ENCODE data around the gene VSX2. TPM values are rescaled to one million over a fixed set of nuclear protein-coding genes. Genes with fewer than 3 reads are reported as not detected.

The VSX2 gene
- total RNA-seq, 6 experiments from 2014 or later, result not detected

DNA sequence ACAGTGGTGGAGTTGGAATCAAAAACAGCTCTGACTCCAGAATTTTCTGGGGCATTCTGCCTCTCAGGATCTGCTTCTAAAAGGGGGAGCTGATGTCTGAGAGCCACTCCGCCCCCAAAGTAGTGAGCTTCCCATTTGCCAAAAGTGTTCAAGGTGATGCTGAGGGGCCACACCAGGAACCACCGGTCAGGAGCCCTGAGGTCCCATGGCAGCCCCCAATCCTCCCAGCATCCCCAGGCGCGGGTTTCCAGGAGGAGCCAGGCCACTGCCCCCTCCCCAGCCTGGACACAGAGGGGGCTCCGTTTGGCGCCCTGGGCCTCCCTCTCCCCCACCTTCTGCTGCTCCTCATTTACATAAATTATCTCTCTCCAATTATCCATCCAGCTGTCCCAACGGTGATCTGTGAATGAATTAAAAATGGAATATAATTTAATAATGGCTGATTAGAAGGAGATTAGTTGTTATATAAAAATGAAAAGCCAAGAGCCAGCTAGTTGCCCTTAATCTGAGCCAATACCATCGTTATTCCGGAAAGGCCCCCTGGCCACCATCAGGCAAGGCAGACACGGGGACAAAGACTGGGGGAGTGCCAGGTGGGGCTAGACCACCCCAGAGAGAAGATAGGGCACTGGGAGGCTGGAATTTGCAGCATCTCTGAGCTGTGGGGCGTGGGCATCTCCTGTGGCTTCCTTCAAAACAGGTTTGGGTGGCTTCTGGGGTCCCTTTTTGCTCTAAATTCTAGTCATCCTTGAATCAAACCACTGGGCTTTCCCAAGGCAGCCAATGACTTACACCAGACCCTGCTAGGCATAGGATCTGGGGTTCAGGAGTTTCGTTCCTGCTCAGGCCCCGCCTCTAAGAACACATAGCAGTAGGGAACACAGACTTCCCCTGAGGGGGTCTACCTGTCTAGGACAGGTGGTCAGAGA, 19.7 kb upstream of the VSX2 start:
- Mint-ChIP-seq H3K36me3 (ENCODE audit: low read depth) (no peaks in the 10 kb centered on the region), H3K27ac (no peak overlapping the region), H3K4me1 (ENCODE audit: low read depth) (no peaks in the 10 kb centered on the region), H3K9me3 (no peaks in the 10 kb centered on the region), H3K4me3 (no peak overlapping the region), H3K27me3 (ENCODE audit: insufficient read depth) (peaks cover 32% of the 10 kb centered on the region)
- TF ChIP-seq, protein P1, sequence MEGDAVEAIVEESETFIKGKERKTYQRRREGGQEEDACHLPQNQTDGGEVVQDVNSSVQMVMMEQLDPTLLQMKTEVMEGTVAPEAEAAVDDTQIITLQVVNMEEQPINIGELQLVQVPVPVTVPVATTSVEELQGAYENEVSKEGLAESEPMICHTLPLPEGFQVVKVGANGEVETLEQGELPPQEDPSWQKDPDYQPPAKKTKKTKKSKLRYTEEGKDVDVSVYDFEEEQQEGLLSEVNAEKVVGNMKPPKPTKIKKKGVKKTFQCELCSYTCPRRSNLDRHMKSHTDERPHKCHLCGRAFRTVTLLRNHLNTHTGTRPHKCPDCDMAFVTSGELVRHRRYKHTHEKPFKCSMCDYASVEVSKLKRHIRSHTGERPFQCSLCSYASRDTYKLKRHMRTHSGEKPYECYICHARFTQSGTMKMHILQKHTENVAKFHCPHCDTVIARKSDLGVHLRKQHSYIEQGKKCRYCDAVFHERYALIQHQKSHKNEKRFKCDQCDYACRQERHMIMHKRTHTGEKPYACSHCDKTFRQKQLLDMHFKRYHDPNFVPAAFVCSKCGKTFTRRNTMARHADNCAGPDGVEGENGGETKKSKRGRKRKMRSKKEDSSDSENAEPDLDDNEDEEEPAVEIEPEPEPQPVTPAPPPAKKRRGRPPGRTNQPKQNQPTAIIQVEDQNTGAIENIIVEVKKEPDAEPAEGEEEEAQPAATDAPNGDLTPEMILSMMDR (IDR thresholded peaks at IDR 0.05), result no peak
- no peak for DNase-seq

DNA sequence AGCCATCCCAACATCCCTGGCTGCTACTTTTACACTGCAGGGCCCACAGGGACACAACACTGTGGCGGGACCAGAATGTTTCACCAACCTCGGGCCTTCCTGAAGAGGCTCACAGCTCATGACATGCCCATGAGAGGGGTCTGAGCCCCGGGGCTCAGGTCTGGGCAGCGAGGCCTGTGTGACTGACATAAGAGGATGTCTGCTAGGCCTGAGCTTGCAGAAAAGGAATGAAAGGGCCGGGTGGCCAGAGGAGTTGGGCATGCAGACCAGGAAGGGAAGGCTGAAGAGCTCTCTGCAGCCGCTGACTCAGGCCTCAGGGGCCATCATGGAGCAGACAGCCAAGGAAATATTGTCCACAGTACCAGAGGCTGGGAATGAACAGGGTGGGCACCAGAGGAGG, 18.3 kb upstream of the VSX2 start:
- no peaks in the 10 kb centered on the region for H3K36me3 Mint-ChIP-seq (ENCODE audit: low read depth)
- TF ChIP-seq, protein P1 (IDR thresholded peaks at IDR 0.05), result no peak
- H3K4me1 Mint-ChIP-seq (ENCODE audit: low read depth), result no peaks in the 10 kb centered on the region
- no peak overlapping the region for H3K4me3 Mint-ChIP-seq
- DNase-seq, result no peak
- no peak overlapping the region for H3K27ac Mint-ChIP-seq
- H3K27me3 Mint-ChIP-seq (ENCODE audit: insufficient read depth), result peaks cover 32% of the 10 kb centered on the region
- no peaks in the 10 kb centered on the region for H3K9me3 Mint-ChIP-seq

DNA sequence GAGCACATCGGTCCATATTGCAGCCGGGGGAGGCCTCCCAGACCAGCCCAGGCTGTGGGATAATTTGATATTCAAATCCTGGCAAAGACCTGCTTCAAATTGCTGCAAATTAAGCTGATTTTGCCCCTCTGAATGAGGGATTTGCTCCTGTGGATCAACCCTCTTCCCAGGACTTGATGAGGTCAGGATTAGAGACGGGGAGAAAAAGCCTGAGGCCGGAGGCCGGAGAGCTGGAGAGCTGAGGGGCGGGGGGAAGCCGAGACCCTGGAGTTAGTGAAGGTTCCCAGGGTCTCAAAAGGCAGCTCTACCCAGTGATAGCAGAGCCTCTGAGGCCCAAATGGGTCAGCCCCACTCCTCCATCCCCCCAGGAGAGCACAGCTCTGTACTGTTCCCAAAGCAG, 17.5 kb upstream of the VSX2 start:
- Mint-ChIP-seq H3K27ac (no peak overlapping the region), H3K9me3 (no peaks in the 10 kb centered on the region), H3K4me1 (ENCODE audit: low read depth) (no peaks in the 10 kb centered on the region), H3K4me3 (no peak overlapping the region), H3K36me3 (ENCODE audit: low read depth) (no peaks in the 10 kb centered on the region), H3K27me3 (ENCODE audit: insufficient read depth) (peaks cover 31% of the 10 kb centered on the region)
- TF ChIP-seq, protein P1 (IDR thresholded peaks at IDR 0.05), result no peak
- no peak for DNase-seq

DNA sequence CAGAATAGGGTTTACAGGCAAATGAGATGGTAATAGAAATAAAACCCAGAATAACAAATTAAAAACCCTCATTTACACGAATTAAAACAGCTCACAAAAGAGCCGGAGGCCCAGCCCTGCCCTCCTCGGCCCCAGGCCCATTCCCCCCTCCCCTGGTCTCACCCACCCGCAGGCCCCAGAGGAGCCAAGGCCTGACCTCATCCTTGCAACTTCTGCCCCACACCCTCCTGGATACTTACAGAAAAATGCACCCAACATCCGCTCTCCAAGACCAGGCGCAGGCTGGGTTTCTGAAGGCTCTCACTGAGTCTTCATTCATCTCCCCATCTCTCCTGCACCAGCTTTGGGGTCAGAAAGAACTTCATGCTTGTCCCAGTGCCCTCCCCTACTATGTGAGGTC, 16.2 kb upstream of the VSX2 start:
- no peaks in the 10 kb centered on the region for H3K36me3 Mint-ChIP-seq (ENCODE audit: low read depth)
- H3K27me3 Mint-ChIP-seq (ENCODE audit: insufficient read depth), result peaks cover 41% of the 10 kb centered on the region
- no peak overlapping the region for H3K27ac Mint-ChIP-seq
- DNase-seq, result no peak
- no peaks in the 10 kb centered on the region for H3K9me3 Mint-ChIP-seq
- H3K4me3 Mint-ChIP-seq, result no peak overlapping the region
- TF ChIP-seq, protein P1 (IDR thresholded peaks at IDR 0.05), result no peak
- no peaks in the 10 kb centered on the region for H3K4me1 Mint-ChIP-seq (ENCODE audit: low read depth)

DNA sequence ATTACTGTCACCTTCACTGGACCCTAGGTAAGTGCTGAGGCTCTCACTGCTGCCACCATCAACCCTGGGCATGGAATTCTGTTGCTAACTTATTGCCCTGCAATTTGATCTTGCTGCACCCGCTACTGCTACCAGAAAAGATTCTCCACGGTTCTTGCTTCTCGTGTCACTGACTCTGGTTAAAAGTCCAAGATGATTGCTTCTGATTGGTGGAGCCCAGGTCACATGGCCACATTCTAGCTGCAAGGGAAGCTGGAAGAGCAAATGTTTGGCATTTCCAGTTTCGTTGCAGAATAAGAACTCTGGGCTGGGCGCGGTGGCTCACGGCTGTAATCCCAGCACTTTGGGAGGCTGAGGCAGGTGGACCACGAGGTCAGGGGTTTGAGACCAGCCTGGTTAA, 7.5 kb upstream of the VSX2 start:
- H3K27ac Mint-ChIP-seq, result no peak overlapping the region
- peaks cover 62% of the 10 kb centered on the region for H3K27me3 Mint-ChIP-seq (ENCODE audit: insufficient read depth)
- no peak for DNase-seq
- H3K36me3 Mint-ChIP-seq (ENCODE audit: low read depth), result peaks cover 11% of the 10 kb centered on the region
- TF ChIP-seq, protein P1 (IDR thresholded peaks at IDR 0.05), result no peak
- H3K4me3 Mint-ChIP-seq, result no peak overlapping the region
- H3K9me3 Mint-ChIP-seq, result peaks cover 18% of the 10 kb centered on the region
- no peaks in the 10 kb centered on the region for H3K4me1 Mint-ChIP-seq (ENCODE audit: low read depth)

Measured in HFFc6 (cell line).